Astrocyte of the cerebellum (primary cell): ENCODE measurements around the gene NFIA.

Source experiments
- DNase-seq: peaks from one replicate; pipeline ENCODE4 v3.0.0-alpha.2; 2011; ENCODE audit warnings: low read depth
- H3K4me3 ChIP-seq: 2 replicates; pipeline ENCODE4 v1.5.1; 2011; ENCODE audit warnings: mild to moderate bottlenecking, low read depth, low read length, moderate library complexity
- in situ Hi-C: cut with HindIII; loops from 2 replicates; pipeline ENCODE4 v1.10.0; 2017; ENCODE audit warnings: low sequenced_read_pairs
- TF ChIP-seq, protein P1 (sequence below): IDR thresholded peaks from 2 replicates; pipeline ENCODE4 v1.5.1; 2012; ENCODE audit warnings: low read length, low read depth, moderate library complexity, mild to moderate bottlenecking; ENCODE audit errors: missing control alignments

Gene NFIA

DNA sequence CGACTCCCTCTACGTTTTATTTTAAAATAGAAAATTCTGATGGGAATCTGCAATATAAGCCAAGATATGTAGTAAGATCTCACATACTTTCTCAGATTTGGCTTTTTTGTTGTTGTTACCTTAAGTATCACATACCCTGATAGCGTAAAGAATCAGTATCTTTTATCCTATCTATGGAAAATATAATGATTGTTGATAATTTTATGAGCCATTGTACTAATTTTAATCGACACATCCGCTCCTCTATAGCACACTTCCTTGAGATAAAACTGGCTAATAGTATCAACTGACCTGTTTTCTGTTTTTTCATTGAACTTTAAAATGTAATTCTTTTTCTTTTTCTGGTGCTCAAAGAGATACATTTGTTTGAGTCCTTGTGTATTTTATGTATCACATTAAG is 118.7 kb downstream of the NFIA start:
- in situ Hi-C loops, result no loop called here
- TF ChIP-seq, protein P1, sequence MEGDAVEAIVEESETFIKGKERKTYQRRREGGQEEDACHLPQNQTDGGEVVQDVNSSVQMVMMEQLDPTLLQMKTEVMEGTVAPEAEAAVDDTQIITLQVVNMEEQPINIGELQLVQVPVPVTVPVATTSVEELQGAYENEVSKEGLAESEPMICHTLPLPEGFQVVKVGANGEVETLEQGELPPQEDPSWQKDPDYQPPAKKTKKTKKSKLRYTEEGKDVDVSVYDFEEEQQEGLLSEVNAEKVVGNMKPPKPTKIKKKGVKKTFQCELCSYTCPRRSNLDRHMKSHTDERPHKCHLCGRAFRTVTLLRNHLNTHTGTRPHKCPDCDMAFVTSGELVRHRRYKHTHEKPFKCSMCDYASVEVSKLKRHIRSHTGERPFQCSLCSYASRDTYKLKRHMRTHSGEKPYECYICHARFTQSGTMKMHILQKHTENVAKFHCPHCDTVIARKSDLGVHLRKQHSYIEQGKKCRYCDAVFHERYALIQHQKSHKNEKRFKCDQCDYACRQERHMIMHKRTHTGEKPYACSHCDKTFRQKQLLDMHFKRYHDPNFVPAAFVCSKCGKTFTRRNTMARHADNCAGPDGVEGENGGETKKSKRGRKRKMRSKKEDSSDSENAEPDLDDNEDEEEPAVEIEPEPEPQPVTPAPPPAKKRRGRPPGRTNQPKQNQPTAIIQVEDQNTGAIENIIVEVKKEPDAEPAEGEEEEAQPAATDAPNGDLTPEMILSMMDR, result no peak

DNA sequence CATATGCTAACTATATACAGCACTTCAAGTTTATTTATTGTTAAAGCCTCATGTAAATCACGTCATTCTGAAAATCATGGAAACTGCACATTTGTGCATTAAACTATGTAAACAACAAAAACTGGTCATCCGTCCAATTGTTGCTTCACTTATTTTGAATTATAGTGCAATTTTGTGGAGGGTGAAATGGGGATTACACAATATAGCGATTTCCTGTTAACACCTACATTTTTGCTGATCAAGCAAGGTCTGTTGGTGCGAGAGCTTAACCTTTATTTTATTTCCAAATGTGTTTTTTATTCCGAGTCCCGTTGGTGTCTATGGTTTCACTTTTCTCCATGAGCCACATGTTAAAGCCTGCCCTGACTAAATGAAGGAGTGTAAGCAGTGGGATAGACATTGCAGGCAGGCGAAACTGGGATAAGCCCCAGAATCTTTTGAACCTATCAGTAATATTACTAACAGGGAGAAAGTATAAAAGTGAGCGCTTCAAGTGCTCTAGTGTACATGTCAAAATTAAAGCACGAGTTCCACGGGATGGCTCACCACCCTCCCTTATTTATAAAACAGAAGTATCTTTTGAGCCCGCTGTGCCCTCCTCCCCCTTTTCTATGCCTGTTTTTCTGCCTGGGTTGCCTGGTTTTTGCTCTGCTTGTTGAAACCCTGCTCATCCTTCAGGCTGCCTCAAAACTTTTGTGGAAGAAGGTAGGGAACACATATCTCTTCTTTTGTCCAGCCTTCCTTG is 120.7 kb downstream of the NFIA start:
- no peak overlapping the region for H3K4me3 ChIP-seq
- DNase-seq, result no peak
- in situ Hi-C loops, result no loop called here
- TF ChIP-seq, protein P1, result no peak

More for the DNA sequence above, 118.7 kb downstream of the NFIA start:
- no peak for DNase-seq
- no peak overlapping the region for H3K4me3 ChIP-seq

DNA sequence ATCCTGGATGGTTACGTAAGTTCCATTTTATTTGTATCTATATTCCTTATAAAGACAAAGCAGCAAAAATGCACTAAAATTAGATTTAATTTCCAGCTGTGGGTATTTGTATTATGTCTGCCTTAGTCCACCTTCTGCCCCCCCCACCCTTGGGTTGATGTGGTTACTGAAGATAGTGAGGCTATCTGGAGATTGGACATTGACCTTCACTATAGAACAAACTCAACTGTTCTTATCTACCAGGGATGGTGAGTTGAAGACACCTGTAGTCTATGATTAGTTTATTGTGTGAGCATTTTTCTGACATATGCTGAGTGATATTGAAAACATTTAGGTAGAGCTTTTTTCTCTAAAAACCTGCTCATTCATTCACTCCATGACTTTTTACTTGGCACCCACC is 122.2 kb downstream of the NFIA start:
- no peak overlapping the region for H3K4me3 ChIP-seq
- TF ChIP-seq, protein P1, result no peak
- in situ Hi-C loops, result no loop called here
- no peak for DNase-seq

DNA sequence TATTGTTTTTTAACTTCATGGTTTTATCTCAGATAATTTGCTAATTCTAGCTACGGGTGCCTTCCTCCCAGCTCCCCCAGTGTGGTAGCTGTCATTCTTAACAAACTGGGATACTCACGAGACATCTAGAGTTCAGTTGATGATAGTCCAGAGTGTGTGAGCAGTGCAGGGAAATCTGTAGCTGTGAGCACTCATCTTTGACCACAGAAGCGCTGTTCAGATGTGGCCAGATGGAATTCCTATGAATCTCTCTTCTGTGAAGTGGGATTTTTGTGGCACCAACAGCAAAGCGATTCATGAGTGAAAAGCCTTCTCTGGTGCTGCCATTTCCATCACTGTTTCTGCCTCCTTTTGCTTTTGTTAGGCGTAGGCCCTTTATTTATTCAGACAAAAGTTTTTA is 125.1 kb downstream of the NFIA start:
- DNase-seq, result no peak
- H3K4me3 ChIP-seq, result no peak overlapping the region
- in situ Hi-C loops, result no loop called here
- TF ChIP-seq, protein P1, result no peak

DNA sequence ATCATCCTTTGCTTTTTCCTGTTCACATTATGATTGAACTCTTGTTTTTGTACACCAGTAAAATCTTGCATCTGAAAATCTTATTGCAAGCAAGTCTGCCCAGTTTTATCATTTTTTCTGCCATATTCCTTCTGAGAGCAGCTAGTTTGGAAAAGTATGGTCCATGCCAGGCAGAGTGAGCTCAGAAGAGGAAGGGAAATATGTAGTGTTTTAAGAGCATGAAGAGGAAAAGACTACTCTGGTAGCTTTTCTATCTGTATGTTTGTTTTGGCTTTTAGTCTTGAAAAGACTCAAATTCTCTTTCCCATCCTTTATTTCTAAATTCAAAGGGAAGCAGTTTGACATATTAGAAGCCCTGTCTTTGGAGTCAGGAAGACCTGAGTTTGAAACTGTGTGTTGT is 125.8 kb downstream of the NFIA start:
- no peak for DNase-seq
- TF ChIP-seq, protein P1, result no peak
- no peak overlapping the region for H3K4me3 ChIP-seq
- in situ Hi-C loops, result no loop called here

DNA sequence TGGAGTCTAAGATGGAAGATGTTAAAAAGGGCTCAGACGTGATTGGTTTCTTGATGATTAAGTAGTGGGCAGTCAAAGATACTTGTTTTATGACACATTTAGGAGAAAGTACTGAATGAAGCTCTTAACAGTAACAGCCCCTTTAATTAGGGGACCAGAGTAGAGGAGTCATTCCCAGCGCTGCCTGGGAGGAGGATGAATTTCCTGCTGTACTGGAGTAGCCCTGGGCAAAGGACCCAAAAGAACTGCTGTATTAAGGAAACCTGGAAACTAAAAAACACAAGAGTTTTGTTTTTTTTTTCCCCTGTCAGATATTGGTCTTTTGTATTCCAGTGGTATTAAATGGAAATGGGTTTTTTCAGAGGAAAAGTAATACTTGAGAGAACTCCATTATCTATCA is 126.5 kb downstream of the NFIA start:
- TF ChIP-seq, protein P1, result no peak
- no peak overlapping the region for H3K4me3 ChIP-seq
- no peak for DNase-seq
- in situ Hi-C loops, result no loop called here
